Stimulated activated CD4-positive, alpha-beta T cell treated with anti-CD3 and anti-CD28 coated beads, Interleukin-2, amount 100 ng/mL, for 4 hours (primary cell): ENCODE data around the gene TIPIN.

Experiments used
- DNase-seq: peaks from one replicate; pipeline ENCODE4 v3.0.0-alpha.2; 2020; ENCODE audit warnings: low read depth

TIPIN gene

GRCh38 chr15:66302489-66303278, 53.8 kb downstream of the TIPIN start:
- DNase-seq = no peak

- no peak for DNase-seq
Observed at GRCh38 chr15:66298803-66299251, 57.7 kb downstream of the TIPIN start.

- no peak for DNase-seq
Observed at GRCh38 chr15:66296186-66296585, 60.3 kb downstream of the TIPIN start.

GRCh38 chr15:66294932-66295235, 61.6 kb downstream of the TIPIN start:
- DNase-seq = no peak

- DNase-seq = peak; percentile 2
Observed at GRCh38 chr15:66294157-66294931, 62.1 kb downstream of the TIPIN start.

GRCh38 chr15:66293419-66294156, 62.9 kb downstream of the TIPIN start, which contains the start of gene DIS3L:
Gene DIS3L, plus strand, starts transcription at chr15:66293568. Its CDS starts 29 bp downstream, at chr15:66293597.
- peak; percentile 32 for DNase-seq

- DNase-seq = no peak
Observed at GRCh38 chr15:66292571-66293418, 63.7 kb downstream of the TIPIN start.

- DNase-seq = no peak
Observed at GRCh38 chr15:66291816-66292570, 64.5 kb downstream of the TIPIN start.

- no peak for DNase-seq
Observed at GRCh38 chr15:66290518-66290917, 66.0 kb downstream of the TIPIN start.

GRCh38 chr15:66290007-66290406, 66.5 kb downstream of the TIPIN start:
- DNase-seq = no peak

- DNase-seq = no peak
Observed at GRCh38 chr15:66288551-66289185, 67.8 kb downstream of the TIPIN start.

GRCh38 chr15:66288093-66288492, 68.4 kb downstream of the TIPIN start:
- DNase-seq = no peak

- DNase-seq = no peak
Observed at GRCh38 chr15:66287461-66288057, 68.9 kb downstream of the TIPIN start.
